BLaER1 (cell line): ENCODE results near the gene SMC5.

Experiments used
- H3K27ac ChIP-seq: shearing (Covaris generic); formaldehyde crosslinking; 2 replicates; pipeline ENCODE4 v1.8.1; 2022
- H3K27me3 ChIP-seq: shearing (Covaris generic); formaldehyde crosslinking; 2 replicates; pipeline ENCODE4 v1.8.1; 2022
- H3K36me3 ChIP-seq: shearing (Covaris generic); formaldehyde crosslinking; 2 replicates; pipeline ENCODE4 v1.8.1; 2022
- H3K4me1 ChIP-seq: shearing (Covaris generic); formaldehyde crosslinking; 2 replicates; pipeline ENCODE4 v1.8.1; 2022
- H3K4me2 ChIP-seq: shearing (Covaris generic); formaldehyde crosslinking; 2 replicates; pipeline ENCODE4 v1.8.1; 2022
- H3K4me3 ChIP-seq: shearing (Covaris generic); formaldehyde crosslinking; 2 replicates; pipeline ENCODE4 v1.8.1; 2022
- H3K9ac ChIP-seq: shearing (Covaris generic); formaldehyde crosslinking; 2 replicates; pipeline ENCODE4 v1.8.1; 2022
- H3K9me3 ChIP-seq: shearing (Covaris generic); formaldehyde crosslinking; 2 replicates; pipeline ENCODE4 v1.8.1; 2022
- H4K20me1 ChIP-seq: shearing (Covaris generic); formaldehyde crosslinking; 2 replicates; pipeline ENCODE4 v1.8.1; 2022
- Cebpa-rat ChIP-seq: shearing (Covaris generic); IDR thresholded peaks from 2 replicates; pipeline ENCODE4 v1.8.1; 2022

Gene SMC5

GRCh38 chr9:70402213-70402612 lies 143.4 kb downstream of the SMC5 start:
- Histone ChIP-seq H3K4me1 (peaks cover 38% of the 10 kb centered on the region), H3K36me3 (no peaks in the 10 kb centered on the region), H3K4me2 (no peak overlapping the region), H4K20me1 (peaks cover 100% of the 10 kb centered on the region), H3K9me3 (no peaks in the 10 kb centered on the region), H3K27ac (no peak overlapping the region), H3K9ac (no peak overlapping the region), H3K4me3 (no peak overlapping the region), H3K27me3 (no peaks in the 10 kb centered on the region)
- TF ChIP-seq Cebpa-rat: no peak

GRCh38 chr9:70403166-70403565 lies 144.4 kb downstream of the SMC5 start:
- Histone ChIP-seq H3K4me1 (peaks cover 40% of the 10 kb centered on the region), H3K4me2 (no peak overlapping the region), H3K9me3 (no peaks in the 10 kb centered on the region), H3K9ac (no peak overlapping the region), H3K27me3 (no peaks in the 10 kb centered on the region), H4K20me1 (peaks cover 100% of the 10 kb centered on the region), H3K36me3 (peaks cover 4% of the 10 kb centered on the region; the same call in 1 of the 2 replicates), H3K27ac (no peak overlapping the region), H3K4me3 (no peak overlapping the region)
- no peak for TF ChIP-seq Cebpa-rat

- no peak overlapping the region for H3K27ac ChIP-seq
- H3K4me1 ChIP-seq: peaks cover 40% of the 10 kb centered on the region
- no peak overlapping the region for H3K9ac ChIP-seq
- no peak overlapping the region for H3K4me3 ChIP-seq
- peaks cover 4% of the 10 kb centered on the region; the same call in 1 of the 2 replicates for H3K36me3 ChIP-seq
- H4K20me1 ChIP-seq: peaks cover 100% of the 10 kb centered on the region
- no peaks in the 10 kb centered on the region for H3K9me3 ChIP-seq
- H3K4me2 ChIP-seq: no peak overlapping the region
- TF ChIP-seq Cebpa-rat: no peak
- no peaks in the 10 kb centered on the region for H3K27me3 ChIP-seq
Observed at GRCh38 chr9:70403618-70404025, 144.8 kb downstream of the SMC5 start.

- no peaks in the 10 kb centered on the region for H3K27me3 ChIP-seq
- peaks cover 96% of the 10 kb centered on the region for H4K20me1 ChIP-seq
- H3K9ac ChIP-seq: no peak overlapping the region
- no peak overlapping the region for H3K4me3 ChIP-seq
- no peak overlapping the region for H3K27ac ChIP-seq
- peaks cover 35% of the 10 kb centered on the region for H3K4me1 ChIP-seq
- no peak overlapping the region for H3K4me2 ChIP-seq
- H3K36me3 ChIP-seq: peaks cover 4% of the 10 kb centered on the region; the same call in 1 of the 2 replicates
- no peak for TF ChIP-seq Cebpa-rat
- no peaks in the 10 kb centered on the region for H3K9me3 ChIP-seq
Observed at GRCh38 chr9:70404261-70404660, 145.5 kb downstream of the SMC5 start.
